ENCODE data around the gene SPEG. TPM values are rescaled to one million over a fixed set of nuclear protein-coding genes. Genes with fewer than 3 reads are reported as not detected.

SPEG gene
- total and polyA plus RNA-seq, 2 of the 13 experiments (the other 11 are each of a cell fraction or from before 2014, with no cell fraction given): 0.18 to 0.24 TPM

- peak; percentile 41; the same call in 1 of the 2 replicates for TF ChIP-seq DNMT1 (CRISPR knock-in tag; IDR thresholded peaks at IDR 0.05)
- TF ChIP-seq ZNF17 (CRISPR knock-in tag; IDR thresholded peaks at IDR 0.05): no peak
- TF ChIP-seq NCOA5 (CRISPR knock-in tag; IDR thresholded peaks at IDR 0.05): no peak
- no peak for TF ChIP-seq HOXD1 (CRISPR knock-in tag; IDR thresholded peaks at IDR 0.05)
- TF ChIP-seq KDM5B (CRISPR knock-in tag; IDR thresholded peaks at IDR 0.05; ENCODE audit: borderline replicate concordance): peak; percentile 66; the same call in 1 of the 2 replicates
- peak; percentile 29; the same call in 1 of the 2 replicates for TF ChIP-seq FOSL2 (CRISPR knock-in tag; IDR thresholded peaks at IDR 0.05)
- TF ChIP-seq ZNF367 (CRISPR knock-in tag; IDR thresholded peaks at IDR 0.05; ENCODE audit: borderline replicate concordance): no peak
- TF ChIP-seq, protein P1, sequence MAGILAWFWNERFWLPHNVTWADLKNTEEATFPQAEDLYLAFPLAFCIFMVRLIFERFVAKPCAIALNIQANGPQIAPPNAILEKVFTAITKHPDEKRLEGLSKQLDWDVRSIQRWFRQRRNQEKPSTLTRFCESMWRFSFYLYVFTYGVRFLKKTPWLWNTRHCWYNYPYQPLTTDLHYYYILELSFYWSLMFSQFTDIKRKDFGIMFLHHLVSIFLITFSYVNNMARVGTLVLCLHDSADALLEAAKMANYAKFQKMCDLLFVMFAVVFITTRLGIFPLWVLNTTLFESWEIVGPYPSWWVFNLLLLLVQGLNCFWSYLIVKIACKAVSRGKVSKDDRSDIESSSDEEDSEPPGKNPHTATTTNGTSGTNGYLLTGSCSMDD (CRISPR knock-in tag; IDR thresholded peaks at IDR 0.05): no peak
- TF ChIP-seq BORCS8-MEF2B (CRISPR knock-in tag; IDR thresholded peaks at IDR 0.05): peak; percentile 77
- no peak for TF ChIP-seq ZFP37 (CRISPR knock-in tag; IDR thresholded peaks at IDR 0.05; ENCODE audit: borderline replicate concordance)
- no peak for TF ChIP-seq NONO (IDR thresholded peaks at IDR 0.05)
- TF ChIP-seq NONO (CRISPR knock-in tag; conservative IDR thresholded peaks at IDR 0.05): no peak; the same call in 1 of the 2 replicates
- peak; percentile 36; the same call in 1 of the 2 replicates for TF ChIP-seq BCL6 (CRISPR knock-in tag; IDR thresholded peaks at IDR 0.05)
- TF ChIP-seq ETV6 (CRISPR knock-in tag; conservative IDR thresholded peaks at IDR 0.05): no peak
- TF ChIP-seq NFE2L2 (IDR thresholded peaks at IDR 0.05; ENCODE audit: low read length): no peak
- TF ChIP-seq KDM3A (CRISPR knock-in tag; IDR thresholded peaks at IDR 0.05; ENCODE audit: low read depth): 0 out of 2 replicates have a peak, but pooled peaks have one; percentile 74
- peak; percentile 74; the same call in 1 of the 2 replicates for TF ChIP-seq ZNF574 (CRISPR knock-in tag; IDR thresholded peaks at IDR 0.05)
- TF ChIP-seq ZNF234 (CRISPR knock-in tag; conservative IDR thresholded peaks at IDR 0.05): no peak
- no peak for TF ChIP-seq STAT5B (CRISPR knock-in tag; IDR thresholded peaks at IDR 0.05)
- TF ChIP-seq HNRNPUL1 (IDR thresholded peaks at IDR 0.05; ENCODE audit: low read depth, low read length): no peak
- no peak for TF ChIP-seq ZC3H13 (CRISPR knock-in tag; IDR thresholded peaks at IDR 0.05)
- TF ChIP-seq PITX1 (CRISPR knock-in tag; IDR thresholded peaks at IDR 0.05): peak; percentile 90
- no peak for TF ChIP-seq ZNF441 (CRISPR knock-in tag; IDR thresholded peaks at IDR 0.05; ENCODE audit: borderline replicate concordance)
- TF ChIP-seq EEA1 (CRISPR knock-in tag; IDR thresholded peaks at IDR 0.05; ENCODE audit: borderline replicate concordance): peak; percentile 58; the same call in 1 of the 2 replicates
- peak; percentile 58; the same call in 1 of the 2 replicates for TF ChIP-seq TBX2 (CRISPR knock-in tag; IDR thresholded peaks at IDR 0.05; ENCODE audit: borderline replicate concordance)
- no peak for TF ChIP-seq ATF7 (IDR thresholded peaks at IDR 0.05)
- TF ChIP-seq ATF7 (CRISPR knock-in tag; IDR thresholded peaks at IDR 0.05): no peak
- TF ChIP-seq POLR2AphosphoS5 (IDR thresholded peaks at IDR 0.05; ENCODE audit: low read depth, low read length): no peak
Observed at GRCh38 chr2:219530048-219530963, 95.7 kb downstream of the SPEG start (continued).
